Measurements from ENCODE around the gene RHOV. TPM values are rescaled to one million over a fixed set of nuclear protein-coding genes. Genes with fewer than 3 reads are reported as not detected.

RHOV gene
- total and polyA plus RNA-seq, 10 of the 15 experiments (the other 5 are each of a cell fraction or from before 2014, with no cell fraction given): 0.24 to 39.3 (median 9.3) TPM

DNA sequence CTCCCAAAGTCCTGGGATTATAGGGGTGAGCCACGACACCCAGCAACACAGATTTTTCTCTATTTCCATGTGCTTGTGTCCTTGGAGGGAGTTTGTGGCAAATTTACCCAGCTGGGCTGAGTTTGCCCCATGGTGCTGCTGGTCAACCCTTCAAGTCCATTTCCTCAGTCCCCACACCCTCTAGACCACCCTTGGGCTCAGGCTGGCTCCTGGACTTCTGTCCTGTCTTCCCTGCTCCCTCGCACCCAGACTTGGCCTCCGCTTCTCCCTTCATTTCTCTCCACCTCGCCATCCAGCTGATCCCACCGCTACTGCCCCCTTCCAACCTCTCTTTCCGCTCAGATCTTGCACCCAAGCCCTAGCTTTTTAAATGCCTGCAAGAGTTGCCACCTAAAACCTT, 7.3 kb upstream of the RHOV start (continued):
- TF ChIP-seq IRF5 (IDR thresholded peaks at IDR 0.05; ENCODE audit: borderline replicate concordance): no peak
- TF ChIP-seq, protein P1, sequence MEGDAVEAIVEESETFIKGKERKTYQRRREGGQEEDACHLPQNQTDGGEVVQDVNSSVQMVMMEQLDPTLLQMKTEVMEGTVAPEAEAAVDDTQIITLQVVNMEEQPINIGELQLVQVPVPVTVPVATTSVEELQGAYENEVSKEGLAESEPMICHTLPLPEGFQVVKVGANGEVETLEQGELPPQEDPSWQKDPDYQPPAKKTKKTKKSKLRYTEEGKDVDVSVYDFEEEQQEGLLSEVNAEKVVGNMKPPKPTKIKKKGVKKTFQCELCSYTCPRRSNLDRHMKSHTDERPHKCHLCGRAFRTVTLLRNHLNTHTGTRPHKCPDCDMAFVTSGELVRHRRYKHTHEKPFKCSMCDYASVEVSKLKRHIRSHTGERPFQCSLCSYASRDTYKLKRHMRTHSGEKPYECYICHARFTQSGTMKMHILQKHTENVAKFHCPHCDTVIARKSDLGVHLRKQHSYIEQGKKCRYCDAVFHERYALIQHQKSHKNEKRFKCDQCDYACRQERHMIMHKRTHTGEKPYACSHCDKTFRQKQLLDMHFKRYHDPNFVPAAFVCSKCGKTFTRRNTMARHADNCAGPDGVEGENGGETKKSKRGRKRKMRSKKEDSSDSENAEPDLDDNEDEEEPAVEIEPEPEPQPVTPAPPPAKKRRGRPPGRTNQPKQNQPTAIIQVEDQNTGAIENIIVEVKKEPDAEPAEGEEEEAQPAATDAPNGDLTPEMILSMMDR (IDR thresholded peaks at IDR 0.05 in 2 of 3, conservative IDR thresholded peaks at IDR 0.05 in 1 of 3; ENCODE audit: control insufficient read depth in 2 of 3, extremely low read depth in 1 of 3, insufficient read depth in 1 of 3, low read depth in 3 of 3, low read length in 3 of 3): no peak
- TF ChIP-seq ZBTB40 (IDR thresholded peaks at IDR 0.05; ENCODE audit: borderline replicate concordance): no peak
